ENCODE data around the gene LCE2A.

LCE2A gene

DNA sequence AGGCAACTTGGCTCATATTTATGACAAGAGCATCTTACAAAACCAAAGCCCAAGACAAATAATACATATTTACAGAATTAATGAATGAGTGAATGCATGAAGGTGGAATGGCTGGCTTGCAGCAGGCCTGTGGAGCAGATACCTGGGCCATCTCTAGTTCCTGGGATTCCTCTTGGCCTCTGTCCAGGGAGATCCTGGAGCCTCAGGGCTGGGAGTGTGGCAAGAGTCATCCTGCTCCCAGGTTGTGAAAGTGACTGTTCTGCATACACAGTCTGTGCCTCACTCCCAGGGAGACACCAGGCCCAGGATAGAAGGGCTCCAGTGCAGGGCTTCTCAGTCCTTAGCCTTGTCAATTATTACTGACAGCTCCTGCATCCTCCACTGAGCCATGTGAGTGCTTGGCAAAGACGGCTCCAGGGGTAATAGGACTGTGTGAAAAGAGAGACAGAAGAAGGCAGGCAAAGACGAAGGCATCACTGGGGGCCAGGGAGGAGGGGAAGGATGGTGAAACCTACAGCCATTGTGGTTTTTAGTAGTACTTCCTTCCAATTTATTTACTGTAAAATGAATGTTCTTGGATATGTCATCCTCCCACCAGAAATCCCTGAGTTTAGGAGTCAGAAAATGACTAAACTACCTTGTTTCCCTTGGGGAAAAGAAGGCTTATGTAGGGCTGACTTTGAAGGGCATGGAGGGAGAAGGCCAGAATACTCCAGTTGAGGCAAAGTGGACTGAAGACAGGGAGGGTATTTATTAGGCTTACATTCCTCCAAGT is 45.4 kb downstream of the LCE2A start:
- no peak for DNase-seq

DNA sequence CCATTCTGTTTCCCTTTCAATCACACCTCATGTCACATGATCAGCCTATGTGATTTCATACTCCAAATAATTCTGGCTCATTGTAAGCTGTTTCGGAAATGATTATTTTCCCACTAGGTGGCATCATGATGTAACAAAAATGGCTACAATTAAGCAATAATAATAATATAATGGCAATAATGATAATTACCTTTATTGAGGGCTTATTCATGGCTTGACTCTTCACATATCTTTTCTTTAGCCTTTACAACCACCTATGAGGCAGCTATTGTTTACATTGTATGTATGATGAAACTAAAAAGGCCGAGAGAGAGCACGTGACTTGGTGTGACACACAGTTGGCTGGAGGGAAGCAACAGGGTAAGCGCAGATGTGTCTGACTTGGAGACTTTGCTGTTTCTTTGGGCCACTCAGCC is 47.2 kb downstream of the LCE2A start:
- no peak for DNase-seq

DNA sequence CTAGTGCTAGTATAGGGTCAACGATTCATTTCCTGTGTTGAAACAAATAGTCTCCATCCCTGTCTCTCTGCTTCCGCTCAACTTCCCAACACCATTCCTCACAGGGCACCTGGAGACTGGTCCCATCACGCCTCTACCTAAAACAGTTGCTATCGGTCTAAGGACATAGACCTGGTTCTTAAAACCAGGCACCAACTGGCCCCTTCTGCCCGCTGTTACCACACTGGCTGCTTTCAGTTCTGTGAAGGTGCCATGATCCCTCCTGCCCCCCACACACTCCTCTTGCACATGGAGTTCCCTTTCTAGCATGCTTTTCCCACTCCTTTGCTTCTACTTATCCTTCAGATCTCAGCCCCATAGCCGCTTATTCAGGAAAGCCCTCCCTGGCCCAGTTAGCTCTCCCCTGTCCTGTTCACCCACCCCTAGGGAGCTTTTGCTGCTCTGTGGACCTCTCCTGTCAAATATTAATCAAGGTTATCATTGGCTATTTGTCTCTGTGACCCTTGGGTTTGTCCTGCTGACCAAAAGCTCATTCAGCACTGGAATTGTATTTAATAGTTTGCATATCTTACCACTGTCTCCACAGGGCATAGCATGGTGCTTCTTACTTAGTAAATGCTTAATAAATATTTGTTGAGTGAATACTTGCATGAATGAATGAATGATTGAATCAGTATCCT is 47.8 kb downstream of the LCE2A start:
- no peak for DNase-seq

DNA sequence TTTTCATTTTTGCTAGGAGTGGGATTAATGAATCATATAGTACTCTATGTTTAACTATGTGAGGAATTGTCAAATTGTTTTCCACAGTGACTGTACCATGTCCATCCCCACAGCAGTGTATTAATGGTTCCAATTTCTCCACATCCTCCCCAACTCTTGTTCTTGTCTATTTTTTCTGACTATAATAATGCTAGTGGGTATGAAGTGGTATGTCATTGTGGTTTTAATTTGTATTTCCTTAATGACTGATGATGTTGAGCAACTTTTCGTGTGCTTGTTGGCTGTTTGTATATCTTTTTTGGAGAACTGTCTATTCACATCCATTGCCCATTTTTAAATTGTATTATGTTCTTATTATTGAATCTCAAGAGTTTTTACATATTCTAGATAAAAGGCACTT is 49.7 kb downstream of the LCE2A start:
- no peak for DNase-seq
